WTC11 (cell line): ENCODE measurements around the gene ARAF. TPM values are rescaled to one million over a fixed set of nuclear protein-coding genes. Genes with fewer than 3 reads are reported as not detected.
A peak's percentile ranks its signal among the peaks of the same experiment; 100 is the strongest.
"Not testable (repeated sequence)": the region's sequence is repeated elsewhere in the genome, so short reads cannot be mapped to it uniquely, and the experiment has no call there.

Source experiments
- ATAC-seq: fragments of 200-7000 bp; cut with Tn5 transposase; 2 replicates; pipeline ENCODE4 v1.10.0; 2021; ENCODE audit warnings: mild to moderate bottlenecking, moderate library complexity
- CTCF ChIA-PET: fragments of 300-600 bp; sonication (Branson Sonifier 250); formaldehyde crosslinking; loops from one replicate; lab custom pipeline; 2021; ENCODE audit warnings: antibody characterized with exemption; lab: Charles Lee
- POLR2A ChIA-PET: fragments of 350-600 bp; sonication (Branson Sonifier 250); formaldehyde crosslinking; loops from one replicate; lab custom pipeline; 2021; ENCODE audit warnings: antibody characterized with exemption; lab: Charles Lee
- DNase-seq: peaks from one replicate; pipeline ENCODE4 v3.0.0; 2021; ENCODE audit warnings: low spot score
- H3K27ac Mint-ChIP-seq: 2 replicates; pipeline ENCODE4 v1.8.0; 2021; ENCODE audit warnings: mixed read lengths
- H3K27me3 Mint-ChIP-seq: 2 replicates; pipeline ENCODE4 v1.8.0; 2021; ENCODE audit warnings: low read depth, mild to moderate bottlenecking, moderate library complexity, mixed read lengths
- H3K36me3 Mint-ChIP-seq: 2 replicates; pipeline ENCODE4 v1.8.0; 2021; ENCODE audit warnings: mixed read lengths
- H3K4me1 Mint-ChIP-seq: 2 replicates; pipeline ENCODE4 v1.8.0; 2022; ENCODE audit warnings: mixed read lengths
- H3K4me3 Mint-ChIP-seq: 2 replicates; pipeline ENCODE4 v1.8.0; 2021; ENCODE audit warnings: mild to moderate bottlenecking, moderate library complexity, mixed read lengths
- H3K9me3 Mint-ChIP-seq: 2 replicates; pipeline ENCODE4 v1.8.0; 2021; ENCODE audit warnings: mixed read lengths
- ARID4B ChIP-seq: sonication (generic); formaldehyde crosslinking; IDR thresholded peaks from 2 replicates; pipeline ENCODE4 v1.8.0; 2023; ENCODE audit warnings: missing genetic modification reagents, mild to moderate bottlenecking, borderline replicate concordance
- CREB1 ChIP-seq: sonication (generic); formaldehyde crosslinking; IDR thresholded peaks from 2 replicates; pipeline ENCODE4 v1.8.0; 2023; ENCODE audit warnings: mild to moderate bottlenecking, missing genetic modification reagents
- E2F1 ChIP-seq: sonication (generic); formaldehyde crosslinking; IDR thresholded peaks from 2 replicates; pipeline ENCODE4 v1.8.0; 2022; ENCODE audit warnings: mild to moderate bottlenecking, missing genetic modification reagents
- FOXJ3 ChIP-seq: sonication (generic); formaldehyde crosslinking; IDR thresholded peaks from 2 replicates; pipeline ENCODE4 v1.9.0; 2021; ENCODE audit warnings: missing genetic modification reagents, mild to moderate bottlenecking, borderline replicate concordance
- FOXP4 ChIP-seq: sonication (generic); formaldehyde crosslinking; IDR thresholded peaks from 2 replicates; pipeline ENCODE4 v1.8.0; 2022; ENCODE audit warnings: mild to moderate bottlenecking, missing genetic modification reagents
- JAZF1 ChIP-seq: fragments of 250-450 bp; sonication (Bioruptor Pico); IDR thresholded peaks from 2 replicates; pipeline ENCODE4 v1.9.0; 2021; ENCODE audit warnings: moderate library complexity, mild to moderate bottlenecking, inconsistent platforms
- MYBL2 ChIP-seq: sonication (generic); formaldehyde crosslinking; IDR thresholded peaks from 2 replicates; pipeline ENCODE4 v1.8.1; 2023; ENCODE audit warnings: mild to moderate bottlenecking, moderate library complexity, missing genetic modification reagents
- SP1 ChIP-seq: sonication (generic); formaldehyde crosslinking; conservative IDR thresholded peaks from 2 replicates; pipeline ENCODE4 v1.8.1; 2022; ENCODE audit warnings: missing genetic modification reagents
- ZBTB21 ChIP-seq: sonication (generic); formaldehyde crosslinking; IDR thresholded peaks from 2 replicates; pipeline ENCODE4 v1.8.1; 2023; ENCODE audit warnings: mild to moderate bottlenecking, missing genetic modification reagents, borderline replicate concordance
- ZNF121 ChIP-seq: sonication (generic); formaldehyde crosslinking; IDR thresholded peaks from 2 replicates; pipeline ENCODE4 v1.8.0; 2023; ENCODE audit warnings: missing genetic modification reagents
- ZNF138 ChIP-seq: sonication (generic); formaldehyde crosslinking; conservative IDR thresholded peaks from 2 replicates; pipeline ENCODE4 v1.8.1; 2022; ENCODE audit warnings: mild to moderate bottlenecking, moderate library complexity, missing genetic modification reagents
- ZNF416 ChIP-seq: fragments of 250-450 bp; sonication (Bioruptor Pico); IDR thresholded peaks from 2 replicates; pipeline ENCODE4 v1.9.0; 2021; ENCODE audit warnings: mild to moderate bottlenecking, inconsistent platforms
- ZNF532 ChIP-seq: fragments of 250-450 bp; sonication (Bioruptor Pico); IDR thresholded peaks from 2 replicates; pipeline ENCODE4 v1.9.0; 2021; ENCODE audit warnings: mild to moderate bottlenecking, borderline replicate concordance
- total RNA-seq: library from RNA; stranded (reverse); gene quantifications from 3 replicates; pipeline ENCODE4 v1.2.3, GENCODE V29; 2021
- TF ChIP-seq, protein P1 (sequence below): fragments of 250-450 bp; sonication (Bioruptor Pico); IDR thresholded peaks from 2 replicates; pipeline ENCODE4 v1.9.0; 2021; ENCODE audit warnings: mild to moderate bottlenecking

Gene ARAF
- total RNA-seq, 1 experiment from 2014 or later, result 55.1 TPM

GRCh38 chrX:47603125-47603524, 42.1 kb downstream of the ARAF start:
- TF ChIP-seq ZNF121 (CRISPR knock-in tag), result 0 out of 2 replicates have a peak, but pooled peaks have one; percentile 29
- H3K36me3 Mint-ChIP-seq, CTCF ChIA-PET, H3K27ac Mint-ChIP-seq, H3K27me3 Mint-ChIP-seq, DNase-seq, ATAC-seq, H3K4me1 Mint-ChIP-seq, H3K4me3 Mint-ChIP-seq, POLR2A ChIA-PET, H3K9me3 Mint-ChIP-seq: not testable (repeated sequence)

GRCh38 chrX:47605024-47605423, 44.0 kb downstream of the ARAF start:
- POLR2A ChIA-PET, result no interaction called here
- Mint-ChIP-seq H3K27ac (no peak overlapping the region), H3K36me3 (no peaks in the 10 kb centered on the region), H3K9me3 (no peaks in the 10 kb centered on the region), H3K4me1 (peaks cover 14% of the 10 kb centered on the region), H3K27me3 (no peaks in the 10 kb centered on the region), H3K4me3 (no peak overlapping the region)
- CTCF ChIA-PET, result no interaction called here
- no peak for TF ChIP-seq ZBTB21 (CRISPR knock-in tag)
- TF ChIP-seq E2F1 (CRISPR knock-in tag), result no peak
- TF ChIP-seq CREB1 (CRISPR knock-in tag), result no peak
- TF ChIP-seq ZNF138 (CRISPR knock-in tag), result no peak
- TF ChIP-seq FOXP4 (CRISPR knock-in tag), result no peak
- no peak for TF ChIP-seq ARID4B (CRISPR knock-in tag)
- TF ChIP-seq, protein P1, sequence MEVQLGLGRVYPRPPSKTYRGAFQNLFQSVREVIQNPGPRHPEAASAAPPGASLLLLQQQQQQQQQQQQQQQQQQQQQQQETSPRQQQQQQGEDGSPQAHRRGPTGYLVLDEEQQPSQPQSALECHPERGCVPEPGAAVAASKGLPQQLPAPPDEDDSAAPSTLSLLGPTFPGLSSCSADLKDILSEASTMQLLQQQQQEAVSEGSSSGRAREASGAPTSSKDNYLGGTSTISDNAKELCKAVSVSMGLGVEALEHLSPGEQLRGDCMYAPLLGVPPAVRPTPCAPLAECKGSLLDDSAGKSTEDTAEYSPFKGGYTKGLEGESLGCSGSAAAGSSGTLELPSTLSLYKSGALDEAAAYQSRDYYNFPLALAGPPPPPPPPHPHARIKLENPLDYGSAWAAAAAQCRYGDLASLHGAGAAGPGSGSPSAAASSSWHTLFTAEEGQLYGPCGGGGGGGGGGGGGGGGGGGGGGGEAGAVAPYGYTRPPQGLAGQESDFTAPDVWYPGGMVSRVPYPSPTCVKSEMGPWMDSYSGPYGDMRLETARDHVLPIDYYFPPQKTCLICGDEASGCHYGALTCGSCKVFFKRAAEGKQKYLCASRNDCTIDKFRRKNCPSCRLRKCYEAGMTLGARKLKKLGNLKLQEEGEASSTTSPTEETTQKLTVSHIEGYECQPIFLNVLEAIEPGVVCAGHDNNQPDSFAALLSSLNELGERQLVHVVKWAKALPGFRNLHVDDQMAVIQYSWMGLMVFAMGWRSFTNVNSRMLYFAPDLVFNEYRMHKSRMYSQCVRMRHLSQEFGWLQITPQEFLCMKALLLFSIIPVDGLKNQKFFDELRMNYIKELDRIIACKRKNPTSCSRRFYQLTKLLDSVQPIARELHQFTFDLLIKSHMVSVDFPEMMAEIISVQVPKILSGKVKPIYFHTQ (CRISPR knock-in tag), result no peak
- TF ChIP-seq MYBL2, result no peak
- TF ChIP-seq ZNF416, result no peak
- TF ChIP-seq JAZF1 (CRISPR knock-in tag), result no peak
- no peak for TF ChIP-seq SP1
- TF ChIP-seq FOXJ3 (CRISPR knock-in tag), result no peak
- TF ChIP-seq ZNF532 (CRISPR knock-in tag), result no peak
- DNase-seq (no peak), ATAC-seq (no peak)
